Measurements from ENCODE around the gene MPDU1.
A peak's percentile ranks its signal among the peaks of the same experiment; 100 is the strongest.

Gene MPDU1

DNA sequence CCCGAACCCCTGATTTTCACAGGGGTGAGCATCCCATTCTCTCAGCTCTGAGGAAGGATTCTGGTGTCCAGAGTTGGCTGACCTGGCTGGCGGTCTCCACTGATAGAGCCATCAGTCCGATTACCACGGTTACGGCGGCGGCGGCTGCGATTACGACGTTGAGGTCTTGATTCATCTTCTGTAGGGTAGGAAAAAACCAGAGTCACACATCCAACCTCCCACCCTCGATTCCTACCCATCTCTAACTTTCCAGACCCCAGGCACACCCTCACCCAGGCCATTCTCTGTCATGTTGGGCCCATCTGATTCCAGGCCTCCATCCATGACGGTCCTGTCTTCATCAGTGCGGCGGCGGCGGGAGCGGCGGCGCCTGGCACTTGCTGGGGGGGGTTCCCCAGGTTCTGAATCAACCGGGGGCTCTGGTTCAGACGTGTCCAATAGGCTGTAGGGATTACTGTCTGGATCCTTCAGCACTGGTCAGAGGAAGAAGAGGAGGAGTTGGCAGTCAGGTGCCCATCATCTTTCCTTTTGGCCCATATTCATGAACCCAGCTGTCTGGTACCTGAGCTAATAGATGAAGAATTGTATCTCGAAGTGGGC, 8.9 kb downstream of the MPDU1 start:
- TF ChIP-seq, protein P1, sequence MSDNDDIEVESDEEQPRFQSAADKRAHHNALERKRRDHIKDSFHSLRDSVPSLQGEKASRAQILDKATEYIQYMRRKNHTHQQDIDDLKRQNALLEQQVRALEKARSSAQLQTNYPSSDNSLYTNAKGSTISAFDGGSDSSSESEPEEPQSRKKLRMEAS (IDR thresholded peaks at IDR 0.05), result no peak
- TF ChIP-seq ZBTB7A (IDR thresholded peaks at IDR 0.05; ENCODE audit: low read depth), result no peak
- TF ChIP-seq EGR1 (IDR thresholded peaks at IDR 0.05), result no peak
- TF ChIP-seq NFIC (IDR thresholded peaks at IDR 0.05), result no peak
- no peak for TF ChIP-seq TAF1 (IDR thresholded peaks at IDR 0.05; ENCODE audit: low read depth)
- TF ChIP-seq EP300 (IDR thresholded peaks at IDR 0.05; ENCODE audit: borderline replicate concordance), result no peak
- TF ChIP-seq, protein P2, sequence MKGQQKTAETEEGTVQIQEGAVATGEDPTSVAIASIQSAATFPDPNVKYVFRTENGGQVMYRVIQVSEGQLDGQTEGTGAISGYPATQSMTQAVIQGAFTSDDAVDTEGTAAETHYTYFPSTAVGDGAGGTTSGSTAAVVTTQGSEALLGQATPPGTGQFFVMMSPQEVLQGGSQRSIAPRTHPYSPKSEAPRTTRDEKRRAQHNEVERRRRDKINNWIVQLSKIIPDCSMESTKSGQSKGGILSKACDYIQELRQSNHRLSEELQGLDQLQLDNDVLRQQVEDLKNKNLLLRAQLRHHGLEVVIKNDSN (IDR thresholded peaks at IDR 0.05), result no peak
- no peak for TF ChIP-seq YY1 (IDR thresholded peaks at IDR 0.05; ENCODE audit: low read depth)
- TF ChIP-seq RAD21 (IDR thresholded peaks at IDR 0.05; ENCODE audit: low read depth), result no peak
- TF ChIP-seq CREB1 (IDR thresholded peaks at IDR 0.05; ENCODE audit: low read depth), result no peak
- TF ChIP-seq FOXM1 (IDR thresholded peaks at IDR 0.05; ENCODE audit: borderline replicate concordance, low read depth), result no peak
- TF ChIP-seq, protein P3, sequence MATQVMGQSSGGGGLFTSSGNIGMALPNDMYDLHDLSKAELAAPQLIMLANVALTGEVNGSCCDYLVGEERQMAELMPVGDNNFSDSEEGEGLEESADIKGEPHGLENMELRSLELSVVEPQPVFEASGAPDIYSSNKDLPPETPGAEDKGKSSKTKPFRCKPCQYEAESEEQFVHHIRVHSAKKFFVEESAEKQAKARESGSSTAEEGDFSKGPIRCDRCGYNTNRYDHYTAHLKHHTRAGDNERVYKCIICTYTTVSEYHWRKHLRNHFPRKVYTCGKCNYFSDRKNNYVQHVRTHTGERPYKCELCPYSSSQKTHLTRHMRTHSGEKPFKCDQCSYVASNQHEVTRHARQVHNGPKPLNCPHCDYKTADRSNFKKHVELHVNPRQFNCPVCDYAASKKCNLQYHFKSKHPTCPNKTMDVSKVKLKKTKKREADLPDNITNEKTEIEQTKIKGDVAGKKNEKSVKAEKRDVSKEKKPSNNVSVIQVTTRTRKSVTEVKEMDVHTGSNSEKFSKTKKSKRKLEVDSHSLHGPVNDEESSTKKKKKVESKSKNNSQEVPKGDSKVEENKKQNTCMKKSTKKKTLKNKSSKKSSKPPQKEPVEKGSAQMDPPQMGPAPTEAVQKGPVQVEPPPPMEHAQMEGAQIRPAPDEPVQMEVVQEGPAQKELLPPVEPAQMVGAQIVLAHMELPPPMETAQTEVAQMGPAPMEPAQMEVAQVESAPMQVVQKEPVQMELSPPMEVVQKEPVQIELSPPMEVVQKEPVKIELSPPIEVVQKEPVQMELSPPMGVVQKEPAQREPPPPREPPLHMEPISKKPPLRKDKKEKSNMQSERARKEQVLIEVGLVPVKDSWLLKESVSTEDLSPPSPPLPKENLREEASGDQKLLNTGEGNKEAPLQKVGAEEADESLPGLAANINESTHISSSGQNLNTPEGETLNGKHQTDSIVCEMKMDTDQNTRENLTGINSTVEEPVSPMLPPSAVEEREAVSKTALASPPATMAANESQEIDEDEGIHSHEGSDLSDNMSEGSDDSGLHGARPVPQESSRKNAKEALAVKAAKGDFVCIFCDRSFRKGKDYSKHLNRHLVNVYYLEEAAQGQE (IDR thresholded peaks at IDR 0.05; ENCODE audit: low read depth), result no peak
- no peak for TF ChIP-seq TEAD4 (IDR thresholded peaks at IDR 0.05)
- TF ChIP-seq TCF12 (IDR thresholded peaks at IDR 0.05; ENCODE audit: low read depth), result no peak
- no peak for TF ChIP-seq CEBPB (IDR thresholded peaks at IDR 0.05)

DNA sequence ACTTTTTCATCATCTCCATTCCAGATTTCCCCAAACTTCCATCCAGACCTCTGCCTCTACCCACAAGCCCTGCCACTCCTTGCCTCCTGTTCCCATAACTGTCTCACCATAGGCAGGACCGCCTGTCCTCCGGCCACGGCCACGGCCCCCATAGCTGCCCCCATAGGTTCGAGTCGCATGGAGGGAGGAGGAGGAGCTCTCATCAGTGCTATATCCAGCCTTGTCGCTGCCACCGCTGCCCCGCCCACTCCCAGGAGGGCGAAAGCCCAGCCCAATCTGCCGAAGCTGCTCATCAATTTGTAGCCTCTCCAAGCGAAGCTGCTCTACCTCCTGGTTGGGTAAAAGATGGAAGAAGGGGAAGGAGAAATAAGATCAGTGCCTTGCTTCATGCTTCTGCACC, 9.6 kb downstream of the MPDU1 start:
- TF ChIP-seq, protein P2 (IDR thresholded peaks at IDR 0.05), result no peak
- TF ChIP-seq YY1 (IDR thresholded peaks at IDR 0.05; ENCODE audit: low read depth), result no peak
- TF ChIP-seq, protein P3 (IDR thresholded peaks at IDR 0.05; ENCODE audit: low read depth), result no peak
- no peak for TF ChIP-seq CEBPB (IDR thresholded peaks at IDR 0.05)
- no peak for TF ChIP-seq CREB1 (IDR thresholded peaks at IDR 0.05; ENCODE audit: low read depth)
- TF ChIP-seq EP300 (IDR thresholded peaks at IDR 0.05; ENCODE audit: borderline replicate concordance), result no peak
- no peak for TF ChIP-seq TCF12 (IDR thresholded peaks at IDR 0.05; ENCODE audit: low read depth)
- TF ChIP-seq TAF1 (IDR thresholded peaks at IDR 0.05; ENCODE audit: low read depth), result no peak
- no peak for TF ChIP-seq RAD21 (IDR thresholded peaks at IDR 0.05; ENCODE audit: low read depth)
- TF ChIP-seq ZBTB7A (IDR thresholded peaks at IDR 0.05; ENCODE audit: low read depth), result no peak
- TF ChIP-seq TEAD4 (IDR thresholded peaks at IDR 0.05), result no peak
- TF ChIP-seq, protein P1 (IDR thresholded peaks at IDR 0.05), result no peak
- no peak for TF ChIP-seq FOXM1 (IDR thresholded peaks at IDR 0.05; ENCODE audit: borderline replicate concordance, low read depth)
- no peak for TF ChIP-seq NFIC (IDR thresholded peaks at IDR 0.05)

DNA sequence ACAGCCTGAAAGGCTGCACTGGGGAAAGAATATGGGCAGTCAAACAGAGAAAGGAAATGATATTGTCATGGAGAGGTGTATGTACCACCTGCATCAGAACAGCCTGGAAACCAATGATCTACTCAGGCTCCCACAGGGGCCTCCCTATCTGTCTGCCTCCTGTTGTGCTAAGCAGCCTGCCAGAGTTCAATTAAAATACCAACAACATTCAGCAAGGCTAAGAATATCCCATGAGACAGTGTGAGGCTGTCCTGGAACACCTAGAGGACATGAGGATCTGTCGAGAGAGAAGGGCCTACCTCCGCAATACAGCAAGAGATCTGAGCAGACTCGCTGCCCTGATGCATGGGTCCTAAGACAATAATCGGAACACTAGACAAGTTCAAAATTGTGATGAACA, 22.6 kb downstream of the MPDU1 start:
- no peak for TF ChIP-seq TCF12 (IDR thresholded peaks at IDR 0.05; ENCODE audit: low read depth)
- TF ChIP-seq RAD21 (IDR thresholded peaks at IDR 0.05; ENCODE audit: low read depth), result no peak
- no peak for TF ChIP-seq EP300 (IDR thresholded peaks at IDR 0.05; ENCODE audit: borderline replicate concordance)
- TF ChIP-seq ZBTB7A (IDR thresholded peaks at IDR 0.05; ENCODE audit: low read depth), result no peak
- TF ChIP-seq EGR1 (IDR thresholded peaks at IDR 0.05), result no peak
- no peak for TF ChIP-seq TAF1 (IDR thresholded peaks at IDR 0.05; ENCODE audit: low read depth)
- TF ChIP-seq CEBPB (IDR thresholded peaks at IDR 0.05), result no peak
- TF ChIP-seq, protein P2 (IDR thresholded peaks at IDR 0.05), result no peak
- no peak for TF ChIP-seq TEAD4 (IDR thresholded peaks at IDR 0.05)
- TF ChIP-seq NFIC (IDR thresholded peaks at IDR 0.05), result no peak

DNA sequence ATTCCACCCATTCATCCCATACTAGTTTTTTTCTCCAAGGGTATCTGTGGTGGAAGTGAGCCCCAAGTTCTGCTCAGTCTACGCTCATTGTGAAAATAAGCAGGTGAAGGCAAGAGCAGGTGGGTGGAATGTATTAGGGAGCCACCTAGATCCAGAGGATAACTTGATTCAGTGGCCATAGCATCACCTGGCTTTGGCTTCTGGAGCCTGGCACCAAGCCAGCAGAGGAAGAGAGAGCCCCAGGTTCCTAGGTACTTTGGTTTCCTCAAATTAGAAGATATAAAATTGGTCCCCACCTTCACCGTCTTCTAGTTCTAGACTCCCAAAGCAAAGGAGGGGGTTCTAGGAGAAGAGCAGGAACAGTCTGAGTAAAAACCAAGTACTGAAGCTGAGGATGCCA, 27.0 kb downstream of the MPDU1 start:
- 0 out of 2 replicates have a peak, but pooled peaks have one; percentile 26 for TF ChIP-seq NFIC (IDR thresholded peaks at IDR 0.05)
- TF ChIP-seq EGR1 (IDR thresholded peaks at IDR 0.05), result no peak

DNA sequence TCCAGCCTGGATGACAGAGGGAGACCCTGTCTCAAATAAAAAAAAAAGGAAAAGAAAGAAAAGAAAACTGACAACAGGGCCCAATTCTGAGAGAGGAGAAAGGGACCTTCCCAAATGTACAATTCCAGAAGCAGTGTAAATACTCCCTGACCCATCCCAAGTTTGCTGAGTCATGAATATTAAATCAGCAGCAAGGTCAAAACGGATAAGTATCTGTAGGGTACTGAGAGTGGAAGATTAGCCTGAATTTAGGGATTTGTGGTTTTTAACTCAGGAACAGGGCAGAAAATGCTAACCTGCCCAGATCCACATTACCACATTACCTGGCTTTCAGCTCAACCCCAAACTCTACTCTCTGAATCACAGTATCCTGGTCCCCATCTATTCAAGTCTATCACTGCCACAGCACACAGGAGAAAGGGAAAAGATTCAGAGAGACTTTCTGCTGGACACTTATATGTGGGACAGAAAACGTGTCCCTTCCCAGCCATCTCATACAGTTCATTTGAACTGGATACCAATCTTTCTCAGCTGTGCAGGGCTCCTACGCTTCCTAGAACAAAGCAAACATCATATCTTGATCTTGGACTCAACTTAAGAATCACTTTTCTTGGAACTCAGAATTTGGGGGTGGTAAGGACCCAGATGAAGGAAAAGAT, 28.1 kb downstream of the MPDU1 start:
- TF ChIP-seq EP300 (IDR thresholded peaks at IDR 0.05; ENCODE audit: borderline replicate concordance) (no peak), FOXM1 (IDR thresholded peaks at IDR 0.05; ENCODE audit: borderline replicate concordance, low read depth) (no peak), ZBTB7A (IDR thresholded peaks at IDR 0.05; ENCODE audit: low read depth) (no peak), TAF1 (IDR thresholded peaks at IDR 0.05; ENCODE audit: low read depth) (no peak), CEBPB (IDR thresholded peaks at IDR 0.05) (no peak), YY1 (IDR thresholded peaks at IDR 0.05; ENCODE audit: low read depth) (no peak), CREB1 (IDR thresholded peaks at IDR 0.05; ENCODE audit: low read depth) (no peak), EGR1 (IDR thresholded peaks at IDR 0.05) (no peak), NFIC (IDR thresholded peaks at IDR 0.05) (no peak), RAD21 (IDR thresholded peaks at IDR 0.05; ENCODE audit: low read depth) (no peak)
- TF ChIP-seq, protein P1 (IDR thresholded peaks at IDR 0.05), result no peak
